GM08714 (cell line): ENCODE data around the gene ATP6V0E1.
"Not testable (repeated sequence)": the region's sequence is repeated elsewhere in the genome, so short reads cannot be mapped to it uniquely, and the experiment has no call there.

Source experiments
- H3K4me3 ChIP-seq: fragments of 200-500 bp; sonication (Bioruptor generic); 2 replicates; pipeline ENCODE4 v1.5.1; 2014; ENCODE audit warnings: mild to moderate bottlenecking, low read length, inconsistent platforms
- ZNF274 ChIP-seq: IDR thresholded peaks from 2 replicates; pipeline ENCODE4 v1.6.1; 2012; ENCODE audit warnings: mild to moderate bottlenecking, low read depth, low read length

Gene ATP6V0E1

GRCh38 chr5:173053041-173053440, 69.5 kb downstream of the ATP6V0E1 start:
- TF ChIP-seq ZNF274: no peak
- H3K4me3 ChIP-seq: no peak overlapping the region

- TF ChIP-seq ZNF274: no peak
- H3K4me3 ChIP-seq: peak overlapping the region; percentile 85
Observed at GRCh38 chr5:173055042-173055721, 71.6 kb downstream of the ATP6V0E1 start.

GRCh38 chr5:173055722-173055982, 72.1 kb downstream of the ATP6V0E1 start:
- H3K4me3 ChIP-seq: peak overlapping the region; percentile 85
- TF ChIP-seq ZNF274: no peak

GRCh38 chr5:173055983-173056782, 72.6 kb downstream of the ATP6V0E1 start, which contains the start of gene CREBRF:
Gene CREBRF (plus strand): TSS chr5:173056352. CDS start chr5:173080776, 24,424 bp downstream.
- TF ChIP-seq ZNF274: no peak
- H3K4me3 ChIP-seq: peak within 1 kb of the TSS; percentile 92

GRCh38 chr5:173056783-173057061, 73.2 kb downstream of the ATP6V0E1 start:
- TF ChIP-seq ZNF274: no peak
- peak overlapping the region; percentile 92 for H3K4me3 ChIP-seq

- TF ChIP-seq ZNF274: no peak
- peak overlapping the region; percentile 92 for H3K4me3 ChIP-seq
Observed at GRCh38 chr5:173057062-173057924, 73.7 kb downstream of the ATP6V0E1 start.

- no peak for TF ChIP-seq ZNF274
Observed at GRCh38 chr5:173062141-173062540, 78.6 kb downstream of the ATP6V0E1 start.

GRCh38 chr5:173065155-173065554, 81.6 kb downstream of the ATP6V0E1 start:
- TF ChIP-seq ZNF274: no peak
- no peak overlapping the region for H3K4me3 ChIP-seq

More at GRCh38 chr5:173062141-173062540, 78.6 kb downstream of the ATP6V0E1 start:
- no peak overlapping the region for H3K4me3 ChIP-seq

- no peak for TF ChIP-seq ZNF274
- no peak overlapping the region for H3K4me3 ChIP-seq
Observed at GRCh38 chr5:173069671-173070070, 86.1 kb downstream of the ATP6V0E1 start.

GRCh38 chr5:173075137-173075843, 91.7 kb downstream of the ATP6V0E1 start:
- no peak for TF ChIP-seq ZNF274
- no peak overlapping the region for H3K4me3 ChIP-seq

GRCh38 chr5:173075970-173076369, 92.4 kb downstream of the ATP6V0E1 start:
- no peak overlapping the region for H3K4me3 ChIP-seq
- no peak for TF ChIP-seq ZNF274

GRCh38 chr5:173076471-173076870, 92.9 kb downstream of the ATP6V0E1 start:
- H3K4me3 ChIP-seq: not testable (repeated sequence)

GRCh38 chr5:173078878-173079277, 95.3 kb downstream of the ATP6V0E1 start:
- H3K4me3 ChIP-seq: no peak overlapping the region
- no peak for TF ChIP-seq ZNF274
